ENCODE measurements around the gene NPY4R2. TPM values are rescaled to one million over a fixed set of nuclear protein-coding genes. Genes with fewer than 3 reads are reported as not detected.
"Not testable (repeated sequence)": the region's sequence is repeated elsewhere in the genome, so short reads cannot be mapped to it uniquely, and the experiment has no call there.

NPY4R2 gene
- not detected in 2 replicates for total RNA-seq (2014; rRNA removed; shearing (Covaris generic))
- not detected in 2 replicates for polyA plus RNA-seq (2015; cell fraction: cytosol; rRNA removed)
- not detected in 2 replicates for polyA plus RNA-seq (2015; cell fraction: nucleus; rRNA removed)

GRCh38 chr10:47918475-47918874, at the start of gene NPY4R2:
NPY4R2 (plus strand) TSS chr10:47918662; CDS start chr10:47921988, 3,326 bp downstream.
- DNase-seq (ENCODE audit: low read depth, low spot score); in situ Hi-C loops (cut with HindIII; ENCODE audit: low pct_unique_long_range_greater_than_20kb, low sequenced_read_pairs): not testable (repeated sequence)

- DNase-seq (ENCODE audit: low read depth, low spot score); in situ Hi-C loops (cut with HindIII; ENCODE audit: low pct_unique_long_range_greater_than_20kb, low sequenced_read_pairs): not testable (repeated sequence)
These were observed 47.6 kb upstream of the NPY4R2 start for GRCh38 chr10:47870887-47871286.

GRCh38 chr10:47871485-47872180, 46.8 kb upstream of the NPY4R2 start:
- in situ Hi-C loops (cut with HindIII; ENCODE audit: low pct_unique_long_range_greater_than_20kb, low sequenced_read_pairs); DNase-seq (ENCODE audit: low read depth, low spot score): not testable (repeated sequence)

GRCh38 chr10:47872236-47872635, 46.2 kb upstream of the NPY4R2 start:
- in situ Hi-C loops (cut with HindIII; ENCODE audit: low pct_unique_long_range_greater_than_20kb, low sequenced_read_pairs); DNase-seq (ENCODE audit: low read depth, low spot score): not testable (repeated sequence)

- in situ Hi-C loops (cut with HindIII; ENCODE audit: low pct_unique_long_range_greater_than_20kb, low sequenced_read_pairs); DNase-seq (ENCODE audit: low read depth, low spot score): not testable (repeated sequence)
These were observed 34.2 kb upstream of the NPY4R2 start for GRCh38 chr10:47884239-47884638.

- in situ Hi-C loops (cut with HindIII; ENCODE audit: low pct_unique_long_range_greater_than_20kb, low sequenced_read_pairs); DNase-seq (ENCODE audit: low read depth, low spot score): not testable (repeated sequence)
These were observed 33.5 kb upstream of the NPY4R2 start for GRCh38 chr10:47884934-47885333.

GRCh38 chr10:47886356-47886755, 32.1 kb upstream of the NPY4R2 start:
- in situ Hi-C loops (cut with HindIII; ENCODE audit: low pct_unique_long_range_greater_than_20kb, low sequenced_read_pairs); DNase-seq (ENCODE audit: low read depth, low spot score): not testable (repeated sequence)

GRCh38 chr10:47886827-47887226, 31.6 kb upstream of the NPY4R2 start:
- DNase-seq (ENCODE audit: low read depth, low spot score); in situ Hi-C loops (cut with HindIII; ENCODE audit: low pct_unique_long_range_greater_than_20kb, low sequenced_read_pairs): not testable (repeated sequence)

- in situ Hi-C loops (cut with HindIII; ENCODE audit: low pct_unique_long_range_greater_than_20kb, low sequenced_read_pairs); DNase-seq (ENCODE audit: low read depth, low spot score): not testable (repeated sequence)
These were observed 27.7 kb upstream of the NPY4R2 start for GRCh38 chr10:47890737-47891136.

GRCh38 chr10:47892494-47893261, 25.8 kb upstream of the NPY4R2 start:
- DNase-seq (ENCODE audit: low read depth, low spot score); in situ Hi-C loops (cut with HindIII; ENCODE audit: low pct_unique_long_range_greater_than_20kb, low sequenced_read_pairs): not testable (repeated sequence)

GRCh38 chr10:47894571-47894970, 23.9 kb upstream of the NPY4R2 start:
- DNase-seq (ENCODE audit: low read depth, low spot score); in situ Hi-C loops (cut with HindIII; ENCODE audit: low pct_unique_long_range_greater_than_20kb, low sequenced_read_pairs): not testable (repeated sequence)

- in situ Hi-C loops (cut with HindIII; ENCODE audit: low pct_unique_long_range_greater_than_20kb, low sequenced_read_pairs); DNase-seq (ENCODE audit: low read depth, low spot score): not testable (repeated sequence)
These were observed 20.6 kb upstream of the NPY4R2 start for GRCh38 chr10:47897813-47898212.

GRCh38 chr10:47909333-47909732, 9.1 kb upstream of the NPY4R2 start:
- in situ Hi-C loops (cut with HindIII; ENCODE audit: low pct_unique_long_range_greater_than_20kb, low sequenced_read_pairs); DNase-seq (ENCODE audit: low read depth, low spot score): not testable (repeated sequence)

GRCh38 chr10:47910486-47910885, 8.0 kb upstream of the NPY4R2 start:
- DNase-seq (ENCODE audit: low read depth, low spot score); in situ Hi-C loops (cut with HindIII; ENCODE audit: low pct_unique_long_range_greater_than_20kb, low sequenced_read_pairs): not testable (repeated sequence)

- in situ Hi-C loops (cut with HindIII; ENCODE audit: low pct_unique_long_range_greater_than_20kb, low sequenced_read_pairs); DNase-seq (ENCODE audit: low read depth, low spot score): not testable (repeated sequence)
These were observed 4.4 kb upstream of the NPY4R2 start for GRCh38 chr10:47914052-47914451.

GRCh38 chr10:47915849-47916548, 2.5 kb upstream of the NPY4R2 start:
- DNase-seq (ENCODE audit: low read depth, low spot score); in situ Hi-C loops (cut with HindIII; ENCODE audit: low pct_unique_long_range_greater_than_20kb, low sequenced_read_pairs): not testable (repeated sequence)

- in situ Hi-C loops (cut with HindIII; ENCODE audit: low pct_unique_long_range_greater_than_20kb, low sequenced_read_pairs); DNase-seq (ENCODE audit: low read depth, low spot score): not testable (repeated sequence)
These were observed 2.1 kb downstream of the NPY4R2 start for GRCh38 chr10:47920610-47921009.

- DNase-seq (ENCODE audit: low read depth, low spot score); in situ Hi-C loops (cut with HindIII; ENCODE audit: low pct_unique_long_range_greater_than_20kb, low sequenced_read_pairs): not testable (repeated sequence)
These were observed 4.0 kb downstream of the NPY4R2 start for GRCh38 chr10:47922503-47922902.
